Activated CD4-positive, alpha-beta T cell treated with anti-CD3 and anti-CD28 coated beads, Interleukin-2, Interleukin-6, amounts not matched to agents 100 ng/mL and 50 ng/mL, durations not matched to agents 16 hours and 8 hours (primary cell): ENCODE data around the gene SRPK3.

ENCODE experiments used
- DNase-seq: peaks from one replicate; pipeline ENCODE4 v3.0.0-alpha.2; 2020

Gene SRPK3

DNA sequence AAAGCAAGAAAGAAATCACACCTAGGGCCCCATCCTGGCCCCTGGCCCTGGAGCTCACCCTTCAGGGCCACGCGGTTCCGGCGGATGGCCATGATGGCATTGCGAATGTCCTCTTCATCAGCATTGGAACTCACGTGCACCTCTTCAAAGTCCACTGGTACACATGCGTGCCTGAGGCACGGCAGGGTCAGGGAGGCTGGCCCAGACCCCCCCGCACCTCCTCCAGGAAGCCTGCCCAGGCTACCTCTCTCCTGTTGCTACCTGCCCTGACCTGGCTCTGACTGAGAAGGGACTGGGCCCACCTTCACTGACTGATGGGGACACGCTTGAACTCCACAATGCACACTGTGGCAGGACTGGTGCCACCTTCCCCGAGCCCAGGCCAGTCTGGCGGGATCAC, 8.8 kb downstream of the SRPK3 start:
- no peak for DNase-seq

GRCh38 chrX:153791104-153791852, 10.4 kb downstream of the SRPK3 start:
- DNase-seq: no peak

GRCh38 chrX:153792368-153792767, 11.5 kb downstream of the SRPK3 start:
- no peak for DNase-seq

GRCh38 chrX:153793291-153793690, 12.4 kb downstream of the SRPK3 start:
- no peak for DNase-seq

DNA sequence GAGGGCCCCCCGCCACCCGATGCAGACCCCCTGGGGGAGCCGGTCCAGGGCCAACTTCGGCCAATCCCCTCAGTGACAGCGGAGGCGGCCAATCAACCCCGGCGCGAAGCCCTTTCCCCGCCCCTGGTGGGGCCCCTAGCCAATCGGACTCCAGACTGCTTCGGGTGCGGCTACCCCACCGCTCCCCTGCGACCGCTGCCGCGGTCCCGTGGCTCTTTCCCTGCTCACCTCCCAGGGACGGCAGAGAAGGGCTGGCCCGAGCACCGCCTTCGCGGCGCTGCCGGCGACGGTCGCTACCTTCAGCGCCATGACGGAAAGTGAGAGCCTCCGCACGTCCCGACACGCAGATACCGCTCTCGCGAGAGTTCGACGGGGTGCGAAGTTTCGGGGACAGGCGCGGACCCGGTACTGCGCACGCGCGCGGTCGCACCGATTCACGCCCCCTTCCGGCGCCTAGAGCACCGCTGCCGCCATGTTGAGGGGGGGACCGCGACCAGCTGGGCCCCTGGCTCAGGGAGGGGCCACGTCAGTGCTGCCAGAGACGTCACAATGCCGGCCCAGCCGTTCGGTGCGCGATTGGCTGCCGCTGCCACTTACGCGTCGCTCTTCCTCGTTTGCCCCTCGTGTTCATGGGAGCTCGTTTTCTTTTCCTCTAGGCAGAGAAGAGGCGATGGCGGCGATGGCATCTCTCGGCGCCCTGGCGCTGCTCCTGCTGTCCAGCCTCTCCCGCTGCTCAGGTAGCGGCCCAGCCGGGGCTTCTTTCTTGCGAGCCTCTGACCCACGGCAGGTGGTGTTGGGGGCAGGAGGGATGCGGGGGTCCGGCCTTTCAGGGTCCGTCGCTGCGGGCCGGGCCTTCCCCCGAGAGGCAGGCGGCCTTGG, 13.4 kb downstream of the SRPK3 start, which contains the start of the genes IDH3G and SSR4:
IDH3G (minus strand) TSS at position 358 of the 879 bp plus-strand sequence; CDS start at position 309, 49 bp downstream.
SSR4 (plus strand) TSS at position 651 of the 879 bp plus-strand sequence; CDS start at position 671, 20 bp downstream.
- DNase-seq: peak; percentile 94

DNA sequence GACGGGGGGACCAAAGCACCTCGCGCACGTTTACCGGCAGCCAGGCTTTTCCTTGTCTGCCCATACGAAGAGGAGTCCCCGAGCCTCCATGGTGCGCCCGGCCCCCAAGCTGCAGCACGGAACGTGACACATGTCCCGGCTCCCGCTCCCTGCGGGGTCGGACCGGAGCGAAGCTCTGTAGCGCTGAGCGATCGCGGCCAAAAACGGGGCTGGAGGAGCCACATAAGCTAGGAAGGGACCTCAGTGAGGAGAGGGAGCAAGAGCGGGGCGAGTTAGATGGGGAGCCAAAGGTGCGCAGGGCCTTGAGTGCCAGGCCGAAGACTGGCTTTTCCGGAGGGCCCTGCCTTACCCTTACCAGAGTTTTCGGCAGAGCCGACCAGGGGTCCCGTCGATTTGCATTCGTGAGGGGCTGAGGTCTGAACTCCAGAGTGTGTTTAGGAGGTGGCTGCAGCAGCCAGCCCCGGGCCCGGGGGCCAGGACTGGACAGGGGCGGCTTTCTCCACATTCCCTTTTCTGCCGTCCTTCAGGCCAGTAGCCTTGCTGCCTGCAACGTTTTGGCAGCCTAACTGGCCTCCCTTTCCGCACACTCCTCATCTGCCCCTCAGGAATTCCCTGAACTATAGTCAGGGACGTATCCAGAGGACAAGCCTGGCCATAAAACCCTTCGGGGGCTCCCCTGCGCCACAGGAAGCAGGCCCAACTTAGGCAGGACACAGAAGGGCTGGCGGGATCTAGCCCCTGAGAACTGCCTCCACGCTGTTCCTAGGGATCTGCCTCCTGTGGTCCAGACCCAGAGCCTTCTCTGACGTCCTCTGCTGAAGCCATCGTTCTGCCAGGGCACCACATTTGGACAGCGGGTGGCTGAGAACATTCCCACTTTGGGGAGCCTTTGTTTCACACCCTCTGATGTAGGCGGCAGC, 14.3 kb downstream of the SRPK3 start:
- DNase-seq: no peak

DNA sequence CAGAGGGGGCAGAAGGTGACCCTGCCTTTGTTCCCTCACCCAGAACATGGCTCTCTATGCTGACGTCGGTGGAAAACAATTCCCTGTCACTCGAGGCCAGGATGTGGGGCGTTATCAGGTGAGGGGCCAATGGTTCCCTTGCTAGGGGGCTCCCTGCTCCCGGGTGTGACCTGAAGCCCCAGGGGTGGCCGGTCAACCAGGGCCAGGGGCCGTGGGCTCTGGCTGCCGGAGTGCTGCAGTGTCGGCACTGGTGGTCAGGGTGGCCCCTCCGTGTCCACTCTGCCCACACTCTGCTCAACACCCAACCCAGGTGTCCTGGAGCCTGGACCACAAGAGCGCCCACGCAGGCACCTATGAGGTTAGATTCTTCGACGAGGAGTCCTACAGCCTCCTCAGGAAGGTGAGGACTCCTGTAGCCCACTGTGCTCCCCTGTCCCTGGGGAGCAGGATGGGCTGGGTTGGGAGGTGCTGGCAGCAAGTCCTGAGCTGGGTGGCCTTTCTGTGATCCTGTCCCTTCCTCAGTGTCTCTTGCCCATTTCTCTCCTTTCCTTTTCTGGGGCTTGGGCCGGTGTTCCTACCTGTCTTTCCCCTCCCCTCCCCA, 16.7 kb downstream of the SRPK3 start:
- no peak for DNase-seq

DNA sequence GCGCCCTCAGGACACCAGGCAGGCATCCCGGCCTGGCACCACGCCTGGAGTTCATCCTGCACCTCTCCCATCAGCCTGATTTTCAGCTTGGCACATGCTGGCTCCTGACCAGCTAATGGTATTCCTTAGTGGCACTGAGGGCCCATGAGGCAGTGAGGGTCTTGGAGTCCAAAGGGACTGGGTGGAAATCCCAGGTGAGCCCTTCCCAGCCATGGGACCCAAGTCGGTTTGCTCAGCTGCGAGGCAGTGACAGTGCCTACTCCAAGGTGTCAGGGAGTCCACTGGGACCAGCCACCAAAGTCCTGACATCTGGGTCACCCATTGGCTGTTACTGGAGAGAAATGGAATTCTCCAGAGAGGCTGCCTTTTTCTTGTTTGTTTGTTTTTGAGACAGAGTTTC, 18.5 kb downstream of the SRPK3 start:
- no peak for DNase-seq

DNA sequence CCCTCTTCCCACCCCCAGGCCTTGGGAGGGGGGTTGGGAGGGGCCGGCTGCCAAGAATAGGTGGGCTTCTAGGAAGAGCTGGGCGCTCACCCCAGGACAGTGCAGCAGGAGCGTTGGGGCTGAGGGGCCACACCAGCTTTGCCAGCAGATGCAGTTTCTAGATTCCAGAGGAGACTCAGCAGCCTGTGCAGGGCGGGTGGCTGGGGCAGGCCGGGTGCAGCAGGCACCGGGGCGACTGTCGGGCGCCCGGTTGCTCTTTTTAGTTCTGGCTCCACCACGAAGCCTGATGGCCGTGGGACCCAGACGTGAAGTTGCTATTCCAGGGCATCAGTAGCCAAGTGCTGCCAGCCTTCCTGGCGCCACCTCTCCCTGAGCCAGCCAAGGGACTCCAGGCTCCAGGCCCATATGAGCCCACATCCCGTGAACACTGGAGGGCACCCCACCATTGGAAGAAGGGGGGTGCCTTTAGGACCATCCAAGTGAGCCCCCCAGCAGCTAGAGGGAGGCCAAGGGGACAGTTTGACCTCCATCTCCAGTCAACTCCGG, 19.4 kb downstream of the SRPK3 start:
- DNase-seq: no peak

- no peak for DNase-seq
These were observed 19.9 kb downstream of the SRPK3 start for GRCh38 chrX:153800746-153801145.

- DNase-seq: no peak
These were observed 20.8 kb downstream of the SRPK3 start for GRCh38 chrX:153801669-153802068.

- DNase-seq: no peak
These were observed 21.7 kb downstream of the SRPK3 start for GRCh38 chrX:153802513-153803045.

DNA sequence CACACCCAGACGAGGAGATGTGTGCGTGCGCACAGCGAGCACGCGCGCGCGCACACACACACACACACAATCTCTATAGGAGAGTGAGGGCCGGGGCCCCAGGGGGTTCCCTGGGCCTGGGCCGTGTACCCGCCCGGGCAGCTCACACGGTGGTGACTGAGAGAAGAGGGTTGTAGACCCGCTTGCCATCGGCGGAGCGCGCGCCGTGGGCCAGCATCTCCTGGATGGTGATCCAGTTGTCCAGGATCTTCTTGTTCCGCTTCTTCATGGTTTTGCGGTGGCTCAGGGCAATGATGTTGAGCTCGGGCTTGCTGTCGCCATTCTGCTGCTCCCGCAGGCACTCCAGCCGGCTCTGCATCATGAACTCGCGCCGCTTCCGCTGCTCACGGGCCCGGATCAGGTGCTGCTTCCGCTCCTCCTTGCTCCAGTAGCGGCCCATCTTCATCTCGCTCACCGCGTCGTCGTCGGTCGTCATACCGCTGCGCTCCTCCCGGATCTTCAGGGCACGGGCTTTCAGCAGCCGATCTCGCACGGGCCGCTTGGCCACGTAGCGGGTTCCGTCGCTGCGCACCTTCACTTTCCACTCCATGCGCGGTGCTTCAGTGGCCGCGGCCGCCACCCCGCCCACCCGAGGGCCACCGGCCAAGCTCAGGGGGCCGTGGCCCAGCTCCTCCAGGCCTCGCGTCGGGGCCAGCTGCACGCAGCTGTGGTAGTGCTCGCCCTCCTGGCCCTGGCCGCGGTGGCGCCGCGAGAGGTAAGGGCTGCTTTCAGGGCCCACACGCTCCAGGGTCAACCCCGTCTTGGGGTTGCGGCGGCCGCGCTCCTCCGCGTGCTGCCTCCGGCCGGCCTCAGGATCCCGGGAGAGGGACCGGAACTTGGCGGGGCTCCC, 22.6 kb downstream of the SRPK3 start:
- DNase-seq: no peak

DNA sequence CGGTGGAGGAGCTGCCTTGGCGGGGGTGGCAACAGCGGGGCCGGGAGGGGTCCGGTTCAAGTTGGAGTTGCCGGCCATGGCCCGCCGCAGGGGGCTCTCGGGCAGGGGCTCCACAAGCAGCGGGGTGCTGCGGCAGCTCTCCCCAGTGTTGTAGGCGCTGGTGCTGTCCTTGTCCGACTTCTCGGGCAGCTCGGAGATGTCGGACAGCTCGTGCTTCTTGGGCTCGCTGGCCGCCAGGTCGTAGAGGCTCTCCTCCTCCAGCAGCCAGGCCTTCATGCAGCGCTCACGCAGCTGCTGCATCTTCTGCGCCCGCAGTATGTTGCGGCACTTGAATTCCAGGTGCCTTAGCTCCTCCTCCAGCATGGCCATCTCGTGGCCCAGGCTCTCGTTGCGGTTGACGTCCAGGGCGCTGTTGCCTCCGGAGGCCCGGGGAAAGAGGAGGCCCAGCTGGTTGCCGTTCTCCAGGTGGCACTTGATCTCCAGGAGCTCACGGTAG, 23.3 kb downstream of the SRPK3 start:
- DNase-seq: no peak

GRCh38 chrX:153804621-153805020, 23.8 kb downstream of the SRPK3 start:
- DNase-seq: no peak

DNA sequence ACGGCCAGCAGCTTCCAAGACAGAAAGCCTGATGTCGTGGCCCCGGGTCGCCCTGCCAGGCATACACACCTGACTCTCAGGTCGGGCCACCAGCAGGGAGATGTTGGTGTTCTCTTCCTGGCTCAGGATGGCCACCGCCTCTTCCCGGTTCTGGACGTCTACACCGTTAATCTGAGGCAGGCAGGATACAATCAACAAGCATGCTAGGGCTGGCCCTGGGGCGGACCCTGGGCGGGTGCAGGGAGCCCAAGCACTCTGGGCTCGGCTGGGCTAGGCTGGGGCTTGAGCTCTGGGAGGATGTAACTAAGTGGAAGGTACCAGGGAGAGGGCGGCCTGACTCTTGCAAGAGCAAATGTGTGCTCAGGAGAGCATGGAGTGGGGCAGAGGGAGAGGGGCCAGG, 24.6 kb downstream of the SRPK3 start:
- no peak for DNase-seq

- no peak for DNase-seq
These were observed 26.2 kb downstream of the SRPK3 start for GRCh38 chrX:153806999-153807575.

- no peak for DNase-seq
These were observed 27.1 kb downstream of the SRPK3 start for GRCh38 chrX:153807976-153808375.

DNA sequence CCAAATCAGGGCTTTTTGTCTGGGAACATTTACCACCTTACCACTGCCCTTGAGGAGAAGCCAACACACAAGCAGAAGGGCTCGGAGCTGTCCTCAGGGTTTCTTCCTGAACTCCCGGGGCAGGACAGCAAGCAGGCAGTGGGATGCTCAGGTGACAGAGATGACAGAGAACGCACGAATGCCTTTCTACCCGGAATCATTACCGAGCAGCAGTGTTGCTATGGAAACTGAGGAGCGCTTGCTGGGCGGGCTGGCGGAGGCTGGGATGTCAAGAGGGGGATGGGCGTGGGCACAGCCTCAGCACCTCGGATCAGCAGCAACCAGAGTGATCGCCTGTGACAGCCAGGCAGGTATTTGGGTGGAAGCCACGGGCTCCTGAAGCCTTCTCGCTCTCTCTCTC, 31.4 kb downstream of the SRPK3 start:
- DNase-seq: no peak

DNA sequence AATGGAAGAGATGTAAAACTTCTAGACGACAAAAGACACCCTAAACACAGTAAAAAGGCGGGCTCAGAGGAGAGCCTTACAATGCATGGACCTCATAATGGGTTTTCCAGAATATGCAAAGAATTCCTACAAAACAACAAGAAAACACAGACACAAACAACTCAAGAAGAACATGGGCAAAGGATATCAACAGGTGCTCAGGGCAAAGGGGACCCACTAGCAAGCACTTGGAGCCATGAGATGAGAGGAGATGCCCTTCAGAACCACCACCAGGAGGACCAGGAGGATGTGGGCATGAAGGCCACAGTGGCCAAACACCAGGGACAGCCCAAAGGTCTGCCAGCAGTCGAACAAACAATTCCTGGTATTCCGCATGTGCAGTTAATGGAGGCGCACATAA, 32.3 kb downstream of the SRPK3 start:
- no peak for DNase-seq
